SK-N-SH (cell line): ENCODE data around the gene EHMT2. TPM values are rescaled to one million over a fixed set of nuclear protein-coding genes. Genes with fewer than 3 reads are reported as not detected.

Source experiments
- CTCF ChIA-PET: fragments of 300-600, 350-600 bp; formaldehyde crosslinking; extraction: SDS; loops from one replicate; lab custom pipeline; 2021; lab: Yijun Ruan, JAX
- POLR2A ChIA-PET: fragments of 350-600 bp; sonication (Branson Sonifier 250); formaldehyde crosslinking; extraction: SDS; loops from one replicate; lab custom pipeline; 2020; ENCODE audit warnings: antibody characterized with exemption, inconsistent platforms; lab: Yijun Ruan, JAX
- DNase-seq: peaks from one replicate; pipeline ENCODE4 v3.0.0; 2012
- H2AFZ ChIP-seq: fragments of 200-600 bp; sonication (generic); 2 replicates; pipeline ENCODE4 v1.8.1; 2016; ENCODE audit warnings: antibody characterized with exemption, mild to moderate bottlenecking, low read depth
- H3F3A ChIP-seq: fragments of 200-600 bp; sonication (generic); replicated peaks from 2 replicates; pipeline ENCODE3; 2016; ENCODE audit warnings: antibody characterized with exemption, mild to moderate bottlenecking; ENCODE audit not compliant: insufficient read depth
- H3K27ac ChIP-seq, 2 experiments: fragments of 200-500 bp in 1 of 2; fragments of 200-600 bp in 1 of 2; sonication (Bioruptor generic) in 1 of 2; sonication (generic), shearing (Covaris generic) in 1 of 2; 2 replicates each; pipeline versions ENCODE4 v1.5.1 to v1.6.1; 2014 to 2016; ENCODE audit warnings: low read depth in 2 of 2, inconsistent platforms in 1 of 2, low read length in 1 of 2, mild to moderate bottlenecking in 1 of 2, mixed read lengths in 1 of 2
- H3K27me3 ChIP-seq: fragments of 200-600 bp; sonication (generic), shearing (Covaris generic); 2 replicates; pipeline ENCODE4 v1.6.1; 2016; ENCODE audit warnings: mixed run types; ENCODE audit not compliant: insufficient read depth
- H3K36me3 ChIP-seq, 2 experiments: fragments of 200-500 bp in 1 of 2; fragments of 200-600 bp in 1 of 2; sonication (Bioruptor generic) in 1 of 2; sonication (generic) in 1 of 2; replicated peaks in 1 of 2; 2 replicates each; pipeline versions ENCODE3 to v1.5.1; 2014 to 2016; ENCODE audit warnings: low read length in 1 of 2, mild to moderate bottlenecking in 1 of 2; ENCODE audit not compliant: insufficient read depth in 2 of 2, control insufficient read depth in 1 of 2
- H3K4me1 ChIP-seq, 2 experiments: fragments of 200-500 bp in 1 of 2; fragments of 200-600 bp in 1 of 2; sonication (Bioruptor generic) in 1 of 2; sonication (generic), shearing (Covaris generic) in 1 of 2; 2 replicates each; pipeline versions ENCODE4 v1.5.1 to v1.6.1; 2014 to 2016; ENCODE audit warnings: low read depth in 1 of 2, low read length in 1 of 2, mixed run types in 1 of 2; ENCODE audit not compliant: insufficient read depth in 2 of 2, control insufficient read depth in 1 of 2
- H3K4me2 ChIP-seq: fragments of 200-600 bp; sonication (generic), shearing (Covaris generic); 2 replicates; pipeline ENCODE4 v1.6.1; 2017; ENCODE audit warnings: mixed run types
- H3K4me3 ChIP-seq, 2 experiments: fragments of 200-500 bp in 1 of 2; fragments of 200-600 bp in 1 of 2; sonication (Bioruptor generic) in 1 of 2; sonication (generic), shearing (Covaris generic) in 1 of 2; 2 replicates each; pipeline versions ENCODE4 v1.5.1 to v1.8.1; 2014 to 2016; ENCODE audit warnings: low read depth in 2 of 2, inconsistent platforms in 1 of 2, low read length in 1 of 2, mild to moderate bottlenecking in 1 of 2, mixed read lengths in 1 of 2, moderate library complexity in 1 of 2
- H3K79me2 ChIP-seq: fragments of 200-600 bp; sonication (generic); 2 replicates; pipeline ENCODE4 v1.8.1; 2017; ENCODE audit warnings: mild to moderate bottlenecking; ENCODE audit not compliant: insufficient read depth
- H3K9ac ChIP-seq: fragments of 200-600 bp; sonication (generic); 2 replicates; pipeline ENCODE4 v1.6.1; 2017; ENCODE audit warnings: mixed run types
- H3K9me2 ChIP-seq: fragments of 200-600 bp; sonication (generic); 2 replicates; pipeline ENCODE4 v1.6.1; 2017; ENCODE audit warnings: mixed run types
- H3K9me3 ChIP-seq: fragments of 200-600 bp; sonication (generic); 2 replicates; pipeline ENCODE4 v1.6.1; 2017; ENCODE audit warnings: mixed run types, mild to moderate bottlenecking, moderate library complexity
- H4K20me1 ChIP-seq: fragments of 200-600 bp; sonication (generic); 2 replicates; pipeline ENCODE4 v1.6.1; 2017; ENCODE audit warnings: mild to moderate bottlenecking, mixed run types; ENCODE audit not compliant: insufficient read depth
- ELF1 ChIP-seq: IDR thresholded peaks from 2 replicates; pipeline ENCODE4 v1.4.0; 2012
- FOXM1 ChIP-seq: IDR thresholded peaks from 2 replicates; pipeline ENCODE4 v1.4.0; 2012; ENCODE audit warnings: low read depth, mild to moderate bottlenecking
- MEF2A ChIP-seq: IDR thresholded peaks from 2 replicates; pipeline ENCODE4 v1.4.0; 2012; ENCODE audit warnings: low read depth, borderline replicate concordance
- NRF1 ChIP-seq: IDR thresholded peaks from 2 replicates; pipeline ENCODE4 v1.6.1; 2012; ENCODE audit warnings: low read depth, mild to moderate bottlenecking, low read length
- RAD21 ChIP-seq: IDR thresholded peaks from 2 replicates; pipeline ENCODE4 v1.6.1; 2012; ENCODE audit warnings: mild to moderate bottlenecking, low read length
- SIN3A ChIP-seq: IDR thresholded peaks from 2 replicates; pipeline ENCODE4 v1.6.1; 2012; ENCODE audit warnings: low read depth, mild to moderate bottlenecking, low read length, moderate library complexity, borderline replicate concordance
- SMC3 ChIP-seq: IDR thresholded peaks from 2 replicates; pipeline ENCODE4 v1.6.1; 2012; ENCODE audit warnings: low read depth, low read length, improper control_type of control experiment
- USF1 ChIP-seq: IDR thresholded peaks from 2 replicates; pipeline ENCODE4 v1.4.0; 2012; ENCODE audit warnings: low read depth, borderline replicate concordance
- WGBS: methylation state at CpG from one replicate; pipeline ENCODE4 v1.1.6; 2017; ENCODE audit warnings: low lambda C conversion rate; 5-methylcytosine and 5-hydroxymethylcytosine counted together
- polyA plus RNA-seq, 3 experiments: library from polyadenylated mRNA; depleted of rRNA; stranded (reverse); fragments of >200 nt; gene quantifications; 2 replicates each; pipeline ENCODE4 v1.2.3, GENCODE V29; 2012
- TF ChIP-seq, protein P1 (sequence below): IDR thresholded peaks from 2 replicates; pipeline ENCODE4 v1.6.1; 2012; ENCODE audit warnings: mild to moderate bottlenecking, low read depth, low read length, moderate library complexity
- TF ChIP-seq, protein P2 (sequence below): IDR thresholded peaks from 2 replicates; pipeline ENCODE4; 2012
- TF ChIP-seq, protein P3 (sequence below): fragments of 150-350 bp; IDR thresholded peaks from 2 replicates; pipeline ENCODE4 v1.6.1; 2017; ENCODE audit warnings: antibody characterized with exemption, low read length, low read depth, borderline replicate concordance
- TF ChIP-seq, protein P4 (sequence below): fragments of 150-350 bp; IDR thresholded peaks from 2 replicates; pipeline ENCODE4 v1.6.1; 2016; ENCODE audit warnings: mild to moderate bottlenecking, low read depth, low read length

EHMT2 gene
- polyA plus RNA-seq, 1 of the 3 experiments (the other 2 are of a cell fraction), result 72.0 TPM

- Histone ChIP-seq H3K27ac (no peak overlapping the region), H3K9me2 (no peaks in the 10 kb centered on the region), H2AFZ (no peak overlapping the region), H3K9me3 (no peaks in the 10 kb centered on the region), H3K79me2 (no peaks in the 10 kb centered on the region), H3F3A (peaks cover 15% of the 10 kb centered on the region), H3K4me2 (no peak overlapping the region), H3K4me1 (peaks cover 9 to 17% of the 10 kb centered on the region in 2 experiments; a peak in 1 of 4 replicates), H3K9ac (no peak overlapping the region), H4K20me1 (no peaks in the 10 kb centered on the region), H3K36me3 (no peaks in the 10 kb centered on the region), H3K4me3 (no peak overlapping the region), H3K27me3 (no peaks in the 10 kb centered on the region)
- no peak for DNase-seq
- no peak for TF ChIP-seq NRF1
- TF ChIP-seq SMC3, result no peak
- TF ChIP-seq SIN3A, result no peak
- TF ChIP-seq USF1, result no peak
- TF ChIP-seq, protein P1, sequence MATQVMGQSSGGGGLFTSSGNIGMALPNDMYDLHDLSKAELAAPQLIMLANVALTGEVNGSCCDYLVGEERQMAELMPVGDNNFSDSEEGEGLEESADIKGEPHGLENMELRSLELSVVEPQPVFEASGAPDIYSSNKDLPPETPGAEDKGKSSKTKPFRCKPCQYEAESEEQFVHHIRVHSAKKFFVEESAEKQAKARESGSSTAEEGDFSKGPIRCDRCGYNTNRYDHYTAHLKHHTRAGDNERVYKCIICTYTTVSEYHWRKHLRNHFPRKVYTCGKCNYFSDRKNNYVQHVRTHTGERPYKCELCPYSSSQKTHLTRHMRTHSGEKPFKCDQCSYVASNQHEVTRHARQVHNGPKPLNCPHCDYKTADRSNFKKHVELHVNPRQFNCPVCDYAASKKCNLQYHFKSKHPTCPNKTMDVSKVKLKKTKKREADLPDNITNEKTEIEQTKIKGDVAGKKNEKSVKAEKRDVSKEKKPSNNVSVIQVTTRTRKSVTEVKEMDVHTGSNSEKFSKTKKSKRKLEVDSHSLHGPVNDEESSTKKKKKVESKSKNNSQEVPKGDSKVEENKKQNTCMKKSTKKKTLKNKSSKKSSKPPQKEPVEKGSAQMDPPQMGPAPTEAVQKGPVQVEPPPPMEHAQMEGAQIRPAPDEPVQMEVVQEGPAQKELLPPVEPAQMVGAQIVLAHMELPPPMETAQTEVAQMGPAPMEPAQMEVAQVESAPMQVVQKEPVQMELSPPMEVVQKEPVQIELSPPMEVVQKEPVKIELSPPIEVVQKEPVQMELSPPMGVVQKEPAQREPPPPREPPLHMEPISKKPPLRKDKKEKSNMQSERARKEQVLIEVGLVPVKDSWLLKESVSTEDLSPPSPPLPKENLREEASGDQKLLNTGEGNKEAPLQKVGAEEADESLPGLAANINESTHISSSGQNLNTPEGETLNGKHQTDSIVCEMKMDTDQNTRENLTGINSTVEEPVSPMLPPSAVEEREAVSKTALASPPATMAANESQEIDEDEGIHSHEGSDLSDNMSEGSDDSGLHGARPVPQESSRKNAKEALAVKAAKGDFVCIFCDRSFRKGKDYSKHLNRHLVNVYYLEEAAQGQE, result no peak
- POLR2A ChIA-PET, result interaction anchor here (2.1 kb wide), 1 partner anchor 8 kb away, joined by 7 read pairs; no protein-coding TSS in a partner anchor
- WGBS, result 65% methylated on average over 3 of the region's 3 CpGs
- CTCF ChIA-PET, result interaction anchor here (2.4 kb wide), 1 partner anchor 9 kb away, joined by 16 read pairs; no protein-coding TSS in a partner anchor
Measured at GRCh38 chr6:31943742-31944141, 46.2 kb upstream of the EHMT2 start.

- H3F3A ChIP-seq, result peaks cover 6% of the 10 kb centered on the region
- H3K4me2 ChIP-seq, result peak overlapping the region; percentile 41; the same call in 1 of the 2 replicates
- DNase-seq, result no peak
- no peaks in the 10 kb centered on the region for H3K79me2 ChIP-seq
- peaks cover 0 to 7% of the 10 kb centered on the region in 2 experiments; a peak in 1 of 4 replicates for H3K4me1 ChIP-seq
- 17% methylated on average over 6 of the region's 6 CpGs for WGBS
- H3K27me3 ChIP-seq, result no peaks in the 10 kb centered on the region
- 0 out of 2 replicates have a peak overlapping the region, but pooled peaks have one; percentile 59 for H2AFZ ChIP-seq
- no peak overlapping the region for H3K4me3 ChIP-seq
- no peak overlapping the region for H3K27ac ChIP-seq
- no peaks in the 10 kb centered on the region for H3K9me2 ChIP-seq
- H4K20me1 ChIP-seq, result no peaks in the 10 kb centered on the region
- ChIA-PET CTCF (interaction anchor here (1.1 to 2.5 kb wide), 2 partner anchors 12 to 149 kb away, joined by 3 to 14 read pairs; no protein-coding TSS in a partner anchor), POLR2A (interaction anchor here (0.8 kb wide), 1 partner anchor 10 kb away, joined by 4 read pairs; no protein-coding TSS in a partner anchor)
- no peaks in the 10 kb centered on the region for H3K36me3 ChIP-seq
- no peak overlapping the region for H3K9ac ChIP-seq
- H3K9me3 ChIP-seq, result no peaks in the 10 kb centered on the region
- TF ChIP-seq FOXM1 (no peak), ELF1 (no peak), MEF2A (no peak), SIN3A (no peak), RAD21 (no peak)
- TF ChIP-seq, protein P2, sequence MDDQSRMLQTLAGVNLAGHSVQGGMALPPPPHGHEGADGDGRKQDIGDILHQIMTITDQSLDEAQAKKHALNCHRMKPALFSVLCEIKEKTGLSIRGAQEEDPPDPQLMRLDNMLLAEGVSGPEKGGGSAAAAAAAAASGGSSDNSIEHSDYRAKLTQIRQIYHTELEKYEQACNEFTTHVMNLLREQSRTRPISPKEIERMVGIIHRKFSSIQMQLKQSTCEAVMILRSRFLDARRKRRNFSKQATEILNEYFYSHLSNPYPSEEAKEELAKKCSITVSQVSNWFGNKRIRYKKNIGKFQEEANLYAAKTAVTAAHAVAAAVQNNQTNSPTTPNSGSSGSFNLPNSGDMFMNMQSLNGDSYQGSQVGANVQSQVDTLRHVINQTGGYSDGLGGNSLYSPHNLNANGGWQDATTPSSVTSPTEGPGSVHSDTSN, result no peak
- TF ChIP-seq, protein P3, sequence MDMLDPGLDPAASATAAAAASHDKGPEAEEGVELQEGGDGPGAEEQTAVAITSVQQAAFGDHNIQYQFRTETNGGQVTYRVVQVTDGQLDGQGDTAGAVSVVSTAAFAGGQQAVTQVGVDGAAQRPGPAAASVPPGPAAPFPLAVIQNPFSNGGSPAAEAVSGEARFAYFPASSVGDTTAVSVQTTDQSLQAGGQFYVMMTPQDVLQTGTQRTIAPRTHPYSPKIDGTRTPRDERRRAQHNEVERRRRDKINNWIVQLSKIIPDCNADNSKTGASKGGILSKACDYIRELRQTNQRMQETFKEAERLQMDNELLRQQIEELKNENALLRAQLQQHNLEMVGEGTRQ, result no peak
- TF ChIP-seq, protein P1, result no peak
- TF ChIP-seq, protein P4, sequence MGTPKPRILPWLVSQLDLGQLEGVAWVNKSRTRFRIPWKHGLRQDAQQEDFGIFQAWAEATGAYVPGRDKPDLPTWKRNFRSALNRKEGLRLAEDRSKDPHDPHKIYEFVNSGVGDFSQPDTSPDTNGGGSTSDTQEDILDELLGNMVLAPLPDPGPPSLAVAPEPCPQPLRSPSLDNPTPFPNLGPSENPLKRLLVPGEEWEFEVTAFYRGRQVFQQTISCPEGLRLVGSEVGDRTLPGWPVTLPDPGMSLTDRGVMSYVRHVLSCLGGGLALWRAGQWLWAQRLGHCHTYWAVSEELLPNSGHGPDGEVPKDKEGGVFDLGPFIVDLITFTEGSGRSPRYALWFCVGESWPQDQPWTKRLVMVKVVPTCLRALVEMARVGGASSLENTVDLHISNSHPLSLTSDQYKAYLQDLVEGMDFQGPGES, result no peak
Measured at GRCh38 chr6:31940256-31940664, 42.8 kb upstream of the EHMT2 start.
